Measurements from ENCODE around the gene GIMAP5. TPM values are rescaled to one million over a fixed set of nuclear protein-coding genes. Genes with fewer than 3 reads are reported as not detected.

GIMAP5 gene
- total RNA-seq, 1 donor: not detected

GRCh38 chr7:150778014-150778737 lies 41.0 kb downstream of the GIMAP5 start:
- no peak overlapping the region for H3K4me3 ChIP-seq (ENCODE audit: low read depth, low read length)
- DNase-seq (ENCODE audit: low read depth): no peak
- TF ChIP-seq CTCF (IDR thresholded peaks at IDR 0.05; ENCODE audit: insufficient read depth, low read length): no peak

- TF ChIP-seq CTCF (IDR thresholded peaks at IDR 0.05; ENCODE audit: insufficient read depth, low read length): peak; percentile 93
- peak; percentile 67 for DNase-seq (ENCODE audit: low read depth)
- H3K4me3 ChIP-seq (ENCODE audit: low read depth, low read length): no peak overlapping the region
Measured at GRCh38 chr7:150778738-150779301, 41.6 kb downstream of the GIMAP5 start.

- TF ChIP-seq CTCF (IDR thresholded peaks at IDR 0.05; ENCODE audit: insufficient read depth, low read length): no peak
- DNase-seq (ENCODE audit: low read depth): no peak
- no peak overlapping the region for H3K4me3 ChIP-seq (ENCODE audit: low read depth, low read length)
Measured at GRCh38 chr7:150780292-150780691, 43.1 kb downstream of the GIMAP5 start.

GRCh38 chr7:150781103-150781502 lies 43.9 kb downstream of the GIMAP5 start:
- TF ChIP-seq CTCF (IDR thresholded peaks at IDR 0.05; ENCODE audit: insufficient read depth, low read length): no peak
- peak; percentile 34 for DNase-seq (ENCODE audit: low read depth)

GRCh38 chr7:150781961-150782360 lies 44.7 kb downstream of the GIMAP5 start:
- H3K4me3 ChIP-seq (ENCODE audit: low read depth, low read length): no peak overlapping the region
- TF ChIP-seq CTCF (IDR thresholded peaks at IDR 0.05; ENCODE audit: insufficient read depth, low read length): no peak
- DNase-seq (ENCODE audit: low read depth): no peak

More at GRCh38 chr7:150781103-150781502, 43.9 kb downstream of the GIMAP5 start:
- no peak overlapping the region for H3K4me3 ChIP-seq (ENCODE audit: low read depth, low read length)

- no peak for DNase-seq (ENCODE audit: low read depth)
- no peak for TF ChIP-seq CTCF (IDR thresholded peaks at IDR 0.05; ENCODE audit: insufficient read depth, low read length)
Measured at GRCh38 chr7:150784120-150784736, 47.0 kb downstream of the GIMAP5 start.

More at GRCh38 chr7:150784120-150784736, 47.0 kb downstream of the GIMAP5 start:
- H3K4me3 ChIP-seq (ENCODE audit: low read depth, low read length): no peak overlapping the region

Data from fibroblast of the aortic adventitia (primary cell).